SKM-1 treated with dmso at 0.1 percent for 144 hours (cell line): ENCODE results near the gene DCC.

Experiments used
- DNase-seq: peaks from one replicate; lab custom pipeline; 2025; ENCODE audit not compliant: unreplicated experiment; lab: John Stamatoyannopoulos, UW

DCC gene

GRCh38 chr18:52894801-52895200 lies 554.8 kb downstream of the DCC start:
- DNase-seq = no peak

- DNase-seq = no peak
Measured at GRCh38 chr18:52897611-52898484, 557.9 kb downstream of the DCC start.

GRCh38 chr18:52898485-52899058 lies 558.6 kb downstream of the DCC start:
- DNase-seq = no peak

GRCh38 chr18:52902188-52902587 lies 562.2 kb downstream of the DCC start:
- DNase-seq = no peak

- peak; percentile 36 for DNase-seq
Measured at GRCh38 chr18:52903857-52904256, 563.9 kb downstream of the DCC start.

- no peak for DNase-seq
Measured at GRCh38 chr18:52907543-52908308, 567.7 kb downstream of the DCC start.

- DNase-seq = no peak
Measured at GRCh38 chr18:52914148-52914547, 574.2 kb downstream of the DCC start.

- no peak for DNase-seq
Measured at GRCh38 chr18:52920665-52921064, 580.7 kb downstream of the DCC start.

- no peak for DNase-seq
Measured at GRCh38 chr18:52933356-52933755, 593.4 kb downstream of the DCC start.

GRCh38 chr18:52936931-52937330 lies 596.9 kb downstream of the DCC start:
- no peak for DNase-seq

GRCh38 chr18:52937840-52938239 lies 597.8 kb downstream of the DCC start:
- DNase-seq = no peak

GRCh38 chr18:52945552-52945951 lies 605.6 kb downstream of the DCC start:
- no peak for DNase-seq

- DNase-seq = no peak
Measured at GRCh38 chr18:52948868-52949444, 609.0 kb downstream of the DCC start.

- no peak for DNase-seq
Measured at GRCh38 chr18:52950155-52950554, 610.2 kb downstream of the DCC start.

GRCh38 chr18:52953387-52953786 lies 613.4 kb downstream of the DCC start:
- DNase-seq = no peak

GRCh38 chr18:52963481-52963880 lies 623.5 kb downstream of the DCC start:
- DNase-seq = no peak

- no peak for DNase-seq
Measured at GRCh38 chr18:52970686-52971085, 630.7 kb downstream of the DCC start.

GRCh38 chr18:52971097-52971496 lies 631.1 kb downstream of the DCC start:
- DNase-seq = no peak

GRCh38 chr18:52979892-52980291 lies 639.9 kb downstream of the DCC start:
- DNase-seq = no peak

- DNase-seq = no peak
Measured at GRCh38 chr18:52991246-52991645, 651.2 kb downstream of the DCC start.

GRCh38 chr18:52992041-52992440 lies 652.0 kb downstream of the DCC start:
- no peak for DNase-seq

- no peak for DNase-seq
Measured at GRCh38 chr18:52995875-52996274, 655.9 kb downstream of the DCC start.
